DMS79 treated with DMSO at 0.1 percent for 48 hours (cell line): ENCODE measurements around the gene U2AF1.
"Not testable (repeated sequence)": the region's sequence is repeated elsewhere in the genome, so short reads cannot be mapped to it uniquely, and the experiment has no call there.

Source experiments
- DNase-seq: peaks from one replicate; lab custom pipeline; 2025; lab: John Stamatoyannopoulos, UW

The U2AF1 gene

GRCh38 chr21:43106965-43107793 is at the start of gene U2AF1:
U2AF1 (minus strand) TSS chr21:43107570; CDS start chr21:43107494, 76 bp downstream.
- DNase-seq = not testable (repeated sequence)

DNA sequence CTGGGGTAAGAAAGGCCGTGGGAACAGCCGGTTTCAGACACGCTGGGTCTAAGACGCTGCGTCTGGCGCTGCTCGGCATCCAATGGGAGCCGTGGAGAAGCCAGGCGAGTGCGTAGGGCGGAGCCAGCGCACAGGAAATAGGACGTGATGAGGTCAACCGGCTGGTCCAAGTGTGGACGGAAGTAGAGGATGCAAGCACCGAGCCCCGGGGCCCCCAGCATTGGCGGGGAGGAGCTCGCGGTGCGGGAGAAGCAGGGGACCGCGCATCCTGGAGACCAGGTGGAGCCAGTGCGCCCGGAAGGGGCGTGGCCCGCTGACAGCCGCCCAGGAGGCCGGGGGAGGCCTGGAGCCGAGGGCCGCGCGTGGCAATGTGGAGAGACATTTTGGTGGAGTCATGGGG is 46.2 kb upstream of the U2AF1 start:
- DNase-seq = not testable (repeated sequence)

GRCh38 chr21:43149344-43149743 is 42.0 kb upstream of the U2AF1 start:
- DNase-seq = not testable (repeated sequence)

GRCh38 chr21:43147999-43148398 is 40.6 kb upstream of the U2AF1 start:
- DNase-seq = not testable (repeated sequence)

DNA sequence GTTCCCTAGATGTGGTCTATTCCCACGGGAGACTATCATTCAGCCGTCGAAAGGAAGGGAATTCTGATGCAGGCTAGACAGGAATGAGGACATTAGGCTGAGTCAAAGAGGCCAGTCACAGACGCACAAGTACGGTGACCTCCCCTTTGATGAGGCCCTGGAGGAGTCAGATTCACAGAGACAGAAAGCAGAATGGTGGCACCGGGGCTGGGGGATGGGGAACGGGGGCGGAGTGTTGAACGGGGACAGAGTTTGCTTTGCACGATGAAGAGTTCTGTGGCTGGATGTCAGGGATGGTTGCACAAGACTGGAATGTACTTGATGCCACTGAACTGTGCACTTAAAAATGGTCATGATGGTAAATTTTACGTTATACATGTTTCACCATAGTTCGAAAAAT is 39.3 kb upstream of the U2AF1 start:
- DNase-seq = not testable (repeated sequence)

DNA sequence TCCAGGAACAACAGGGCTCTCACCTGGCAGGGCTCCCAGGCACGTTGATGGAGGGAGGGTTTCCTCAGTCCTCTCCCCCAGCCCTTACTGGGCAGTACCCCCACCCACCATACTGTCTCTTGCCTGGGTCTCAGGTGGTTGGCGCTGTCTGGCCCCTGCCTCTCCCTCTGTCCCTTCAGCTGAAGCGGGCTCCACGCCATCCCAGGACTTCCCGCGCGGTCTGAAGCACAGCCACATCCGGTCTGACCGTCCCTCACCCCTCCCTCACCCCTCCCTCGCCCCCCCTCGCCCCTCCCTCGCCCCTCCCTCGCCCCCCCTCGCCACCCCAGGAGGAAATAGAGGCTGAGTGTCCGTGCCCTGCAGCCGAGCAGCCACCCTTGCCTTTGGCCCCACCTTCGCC is 34.0 kb upstream of the U2AF1 start:
- DNase-seq = not testable (repeated sequence)

GRCh38 chr21:43138944-43139343 is 31.6 kb upstream of the U2AF1 start:
- not testable (repeated sequence) for DNase-seq

DNA sequence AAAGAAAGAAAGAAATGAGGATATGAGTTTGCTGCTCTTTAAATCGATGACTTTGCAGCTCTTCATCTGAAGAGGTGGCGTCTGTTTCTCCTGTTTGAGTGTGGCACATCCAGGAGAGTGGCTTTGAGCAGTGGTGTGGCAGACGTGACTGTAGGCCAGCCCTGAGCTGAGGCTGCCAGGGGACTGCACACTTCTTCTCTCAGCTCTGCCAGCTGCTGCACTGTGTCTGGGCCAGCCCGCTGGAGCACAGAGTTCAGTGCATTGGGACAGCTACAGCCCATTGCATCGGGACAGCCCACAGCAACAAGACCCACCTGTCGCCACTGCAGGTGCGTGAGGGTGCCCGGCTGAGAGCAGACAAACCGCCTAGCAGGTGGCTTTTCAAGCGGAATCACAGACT is 27.1 kb upstream of the U2AF1 start:
- not testable (repeated sequence) for DNase-seq

DNA sequence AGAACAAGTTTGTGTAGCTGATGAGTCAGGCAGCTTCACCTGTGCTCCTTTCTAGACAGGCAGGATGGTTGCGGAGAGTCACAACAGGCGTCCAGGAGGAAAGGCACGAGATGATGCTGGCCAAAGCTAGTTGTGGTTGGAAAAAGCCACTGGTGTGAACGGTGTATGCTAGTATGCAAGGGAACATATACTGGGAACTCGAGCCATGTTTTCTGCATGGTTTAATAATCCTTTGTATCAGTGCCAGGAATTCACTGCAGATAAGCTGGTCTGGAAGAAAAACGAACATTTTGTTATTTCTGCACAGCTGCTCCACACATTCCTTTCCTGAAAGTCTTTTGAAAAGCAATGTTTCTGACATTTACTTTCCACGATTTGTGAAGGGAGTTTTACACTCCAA is 22.7 kb upstream of the U2AF1 start:
- DNase-seq = not testable (repeated sequence)

DNA sequence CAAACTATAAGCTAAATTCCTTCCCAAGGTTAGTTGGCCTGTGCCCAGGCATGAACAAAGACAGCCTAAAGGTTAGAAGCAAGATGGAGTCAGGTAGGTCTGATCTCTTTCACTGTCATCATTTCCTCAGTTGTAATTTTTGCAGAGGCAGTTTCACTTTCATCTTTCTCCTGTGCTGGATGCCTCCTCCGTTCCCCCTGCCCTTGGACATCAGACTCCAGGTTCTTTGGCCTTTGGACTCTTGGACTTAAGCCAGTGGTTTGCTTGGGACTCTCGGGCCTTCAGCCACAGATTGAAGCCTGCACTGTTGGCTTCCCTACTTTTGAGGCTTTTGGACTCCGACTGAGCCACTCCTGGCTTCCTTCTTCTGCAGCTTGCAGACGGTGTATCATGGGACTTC is 8.6 kb upstream of the U2AF1 start:
- not testable (repeated sequence) for DNase-seq

- not testable (repeated sequence) for DNase-seq
Measured at GRCh38 chr21:43114483-43114882, 7.1 kb upstream of the U2AF1 start.

GRCh38 chr21:43109006-43109405 is 1.6 kb upstream of the U2AF1 start:
- not testable (repeated sequence) for DNase-seq

DNA sequence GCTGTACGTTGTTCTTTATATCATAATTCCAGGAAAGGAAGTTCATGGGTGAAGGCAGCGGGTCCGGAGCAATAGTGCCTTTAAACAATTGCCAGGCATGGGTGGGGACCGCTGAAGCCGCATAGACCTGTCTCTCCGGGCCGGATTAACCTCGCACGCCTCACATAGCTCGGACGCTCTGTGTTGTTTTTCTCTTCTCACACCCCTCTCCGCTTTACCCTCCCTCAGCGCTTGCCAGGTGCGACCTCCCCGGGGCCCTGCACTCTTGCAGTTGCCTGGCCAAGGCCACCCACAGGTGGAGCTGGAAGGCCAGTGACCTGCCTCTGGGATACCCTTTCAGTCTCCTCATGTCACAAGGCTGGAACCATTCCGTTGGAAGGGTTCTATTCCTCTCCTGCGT is 807 bp upstream of the U2AF1 start:
- DNase-seq = not testable (repeated sequence)

DNA sequence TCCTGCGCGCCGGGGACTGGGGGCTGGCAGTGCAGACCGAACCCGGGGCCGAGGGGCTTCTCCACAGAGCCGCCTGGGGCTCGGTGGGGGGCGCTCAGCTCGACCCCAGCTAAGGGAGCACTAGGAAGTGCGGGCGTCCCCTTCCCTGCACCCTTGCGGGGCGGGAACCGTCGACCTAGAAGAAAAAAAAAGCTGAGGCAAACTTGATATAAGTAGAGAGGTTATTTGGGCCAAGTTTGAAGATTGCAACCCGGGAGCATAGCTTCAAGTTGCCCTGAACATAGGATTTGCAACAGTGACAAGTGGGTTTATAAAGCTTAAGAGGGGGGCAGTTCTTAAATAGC is 396 bp upstream of the U2AF1 start:
- not testable (repeated sequence) for DNase-seq

DNA sequence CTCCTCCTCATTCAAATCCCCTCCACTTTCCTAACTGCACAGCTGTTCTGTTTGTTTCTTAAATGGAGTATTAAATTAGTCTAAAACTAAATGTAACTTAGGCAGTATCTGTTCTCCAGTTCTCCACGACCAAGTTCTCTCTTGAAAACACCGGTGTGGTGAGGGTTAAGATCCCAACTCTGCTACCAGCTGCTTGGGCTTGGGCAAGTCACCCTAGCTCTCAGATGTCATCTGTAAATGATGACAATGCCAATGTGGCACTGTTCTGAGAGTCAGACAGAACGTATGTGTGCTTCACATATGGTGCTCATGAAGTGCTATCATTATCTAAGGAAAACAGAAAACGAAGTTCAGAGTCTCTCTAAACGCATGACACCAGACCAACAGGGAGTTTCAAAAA is 2.7 kb downstream of the U2AF1 start:
- DNase-seq = not testable (repeated sequence)

DNA sequence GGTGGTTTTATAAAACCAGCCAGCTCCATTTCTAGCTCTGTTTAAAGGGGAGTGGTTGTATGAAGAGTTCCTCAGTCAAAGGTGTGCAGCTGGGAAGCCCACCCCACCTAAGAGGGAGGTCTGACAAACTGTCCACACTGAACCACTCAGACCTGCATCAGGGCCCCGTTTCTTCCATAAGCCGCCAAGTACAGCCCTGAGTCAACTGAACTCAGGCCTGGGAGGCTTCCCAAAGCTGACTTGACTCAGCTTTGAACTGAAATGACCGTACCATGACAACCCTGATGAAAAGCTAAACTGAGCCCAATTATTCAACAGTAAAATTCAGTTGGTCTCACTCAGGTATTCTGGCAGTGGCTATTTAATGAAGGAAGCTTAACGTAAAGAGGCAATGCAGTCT is 5.1 kb downstream of the U2AF1 start:
- DNase-seq = not testable (repeated sequence)

DNA sequence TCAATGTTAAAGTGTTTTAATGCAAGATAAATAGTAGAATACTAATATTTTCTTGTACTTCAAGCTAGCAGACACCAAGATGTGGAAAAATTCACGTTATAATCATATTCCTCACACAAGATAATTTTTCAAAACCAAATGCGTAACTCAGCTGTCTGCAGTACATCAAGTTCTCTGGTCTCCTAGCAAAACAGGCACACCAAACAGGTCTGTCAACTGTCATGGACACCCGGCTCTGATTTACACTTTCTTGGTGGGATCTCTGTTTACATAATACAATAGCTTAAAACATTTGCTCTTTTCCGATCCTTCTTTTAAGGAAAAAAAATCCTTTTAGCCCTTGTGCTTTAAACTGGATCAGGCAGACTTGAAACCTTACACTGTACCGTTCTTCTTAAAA is 5.7 kb downstream of the U2AF1 start:
- not testable (repeated sequence) for DNase-seq

- DNase-seq = not testable (repeated sequence)
Measured at GRCh38 chr21:43101000-43101399, 6.4 kb downstream of the U2AF1 start.

- DNase-seq = not testable (repeated sequence)
Measured at GRCh38 chr21:43091979-43092614, 15.3 kb downstream of the U2AF1 start.

DNA sequence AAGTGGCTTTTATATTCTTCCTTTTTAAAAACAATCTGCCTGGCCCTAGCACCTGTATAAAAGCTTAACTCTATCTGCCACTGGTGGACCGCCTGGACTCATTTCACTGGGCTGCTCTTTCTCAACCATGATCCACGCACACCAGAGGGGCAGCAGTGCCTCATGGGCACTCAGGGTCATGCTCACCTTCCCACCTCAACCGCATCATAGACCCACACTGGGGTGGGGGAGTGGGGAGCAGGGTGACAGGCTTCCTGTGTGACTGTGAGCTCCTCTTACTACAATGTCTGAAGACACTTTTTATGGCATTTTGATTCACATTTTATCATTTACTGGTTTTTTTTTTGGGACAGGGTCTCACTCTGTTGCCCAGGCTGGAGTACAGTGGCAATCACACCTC is 16.4 kb downstream of the U2AF1 start:
- not testable (repeated sequence) for DNase-seq

- DNase-seq = not testable (repeated sequence)
Measured at GRCh38 chr21:43089463-43089862, 17.9 kb downstream of the U2AF1 start.

- not testable (repeated sequence) for DNase-seq
Measured at GRCh38 chr21:43082587-43083300, 24.6 kb downstream of the U2AF1 start.

DNA sequence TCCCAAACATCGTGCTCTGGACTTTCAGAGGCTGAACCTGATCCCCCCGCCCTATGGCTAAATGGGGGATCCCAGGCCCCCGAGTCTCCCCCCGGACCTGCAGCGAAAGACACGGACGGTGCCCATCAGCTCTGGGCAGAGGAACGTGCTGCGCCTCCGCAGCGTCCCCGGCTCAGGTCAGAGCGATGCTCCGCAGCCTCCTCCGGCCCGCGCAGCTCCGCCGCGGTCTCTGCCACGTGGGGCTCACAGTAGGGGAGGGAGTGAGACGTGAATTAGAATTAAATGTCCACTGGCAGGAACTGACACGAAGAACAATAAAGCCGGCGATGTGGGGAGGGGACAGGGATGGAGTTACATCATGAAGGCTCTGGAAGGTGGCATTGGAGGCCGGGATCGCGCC is 30.7 kb downstream of the U2AF1 start:
- not testable (repeated sequence) for DNase-seq
